Stimulated activated naive CD8-positive, alpha-beta T cell treated with anti-CD3 and anti-CD28 coated beads, Interleukin-15, amount 100 ng/mL, for 72 hours (primary cell): ENCODE data around the gene NR4A3.
"Not testable (repeated sequence)": the region's sequence is repeated elsewhere in the genome, so short reads cannot be mapped to it uniquely, and the experiment has no call there.

Source experiments
- ATAC-seq: fragments of 150-1000 bp; cut with Tn5 transposase; 2 replicates; pipeline ENCODE4 v1.10.0; 2021; ENCODE audit warnings: mild to moderate bottlenecking, moderate library complexity
- DNase-seq, 2 donors: peaks; one replicate each; pipeline ENCODE4 v3.0.0; 2021 to 2022
- H3K27ac Mint-ChIP-seq, 2 donors: one replicate each; pipeline ENCODE4 v1.8.0; 2022; ENCODE audit warnings: mild to moderate bottlenecking in 2 of 2, mixed read lengths in 2 of 2, moderate library complexity in 2 of 2
- H3K27me3 Mint-ChIP-seq: one replicate; pipeline ENCODE4 v1.8.0; 2022; ENCODE audit warnings: mixed read lengths
- H3K4me1 Mint-ChIP-seq: one replicate; pipeline ENCODE4 v1.8.0; 2022; ENCODE audit warnings: mild to moderate bottlenecking, mixed read lengths
- H3K4me3 Mint-ChIP-seq, 2 donors: one replicate each; pipeline ENCODE4 v1.8.0; 2022; ENCODE audit warnings: mild to moderate bottlenecking in 2 of 2, mixed read lengths in 2 of 2, moderate library complexity in 1 of 2
- H3K9me3 Mint-ChIP-seq, 2 donors: one replicate each; pipeline ENCODE4 v1.8.0; 2022; ENCODE audit warnings: mixed read lengths in 2 of 2

Gene NR4A3

GRCh38 chr9:99840072-99840471, 18.4 kb downstream of the NR4A3 start:
- Mint-ChIP-seq H3K4me3 (no peak overlapping the region), H3K4me1 (peaks cover 7% of the 10 kb centered on the region), H3K9me3 (no peaks in the 10 kb centered on the region), H3K27me3 (no peaks in the 10 kb centered on the region), H3K27ac (no peak overlapping the region)
- DNase-seq: no peak
- ATAC-seq: no peak

GRCh38 chr9:99845063-99845462, 23.4 kb downstream of the NR4A3 start:
- Mint-ChIP-seq H3K27me3 (no peaks in the 10 kb centered on the region), H3K4me1 (peaks cover 24% of the 10 kb centered on the region), H3K9me3 (no peaks in the 10 kb centered on the region), H3K4me3 (no peak overlapping the region), H3K27ac (no peak overlapping the region)
- DNase-seq: no peak
- no peak for ATAC-seq

- Mint-ChIP-seq H3K4me1 (peaks cover 52% of the 10 kb centered on the region), H3K9me3 (no peaks in the 10 kb centered on the region), H3K27me3 (no peaks in the 10 kb centered on the region), H3K27ac (no peak overlapping the region), H3K4me3 (no peak overlapping the region)
- no peak for DNase-seq
- no peak for ATAC-seq
Measured at GRCh38 chr9:99848447-99848846, 26.8 kb downstream of the NR4A3 start.

GRCh38 chr9:99850736-99851499, 29.2 kb downstream of the NR4A3 start:
- Mint-ChIP-seq H3K27me3 (no peaks in the 10 kb centered on the region), H3K4me3 (peak overlapping the region; percentile 32 to 55), H3K4me1 (peaks cover 52% of the 10 kb centered on the region), H3K9me3 (no peaks in the 10 kb centered on the region), H3K27ac (peak overlapping the region in 1 of 2 donors; percentile 85)
- ATAC-seq (peak; percentile 60), DNase-seq (no peak)

GRCh38 chr9:99851500-99851822, 29.8 kb downstream of the NR4A3 start:
- peak; percentile 34 to 60 for DNase-seq
- Mint-ChIP-seq H3K4me3 (peak overlapping the region; percentile 32 to 55), H3K9me3 (no peaks in the 10 kb centered on the region), H3K27me3 (no peaks in the 10 kb centered on the region), H3K27ac (peak overlapping the region in 1 of 2 donors; percentile 85), H3K4me1 (peaks cover 52% of the 10 kb centered on the region)
- peak; percentile 98 for ATAC-seq

- H3K4me3 Mint-ChIP-seq: no peak overlapping the region
- no peak for DNase-seq
- no peaks in the 10 kb centered on the region for H3K27me3 Mint-ChIP-seq
- peaks cover 52% of the 10 kb centered on the region for H3K4me1 Mint-ChIP-seq
- no peak overlapping the region for H3K27ac Mint-ChIP-seq
- no peak for ATAC-seq
- no peaks in the 10 kb centered on the region for H3K9me3 Mint-ChIP-seq
Measured at GRCh38 chr9:99852617-99853016, 30.9 kb downstream of the NR4A3 start.

- Mint-ChIP-seq H3K27me3 (no peaks in the 10 kb centered on the region), H3K9me3 (no peaks in the 10 kb centered on the region), H3K27ac (no peak overlapping the region), H3K4me1 (peaks cover 23% of the 10 kb centered on the region), H3K4me3 (no peak overlapping the region)
- no peak for ATAC-seq
- no peak for DNase-seq
Measured at GRCh38 chr9:99855467-99856176, 33.9 kb downstream of the NR4A3 start.

GRCh38 chr9:99857576-99857975, 35.9 kb downstream of the NR4A3 start:
- H3K9me3 Mint-ChIP-seq: not testable (repeated sequence)

GRCh38 chr9:99858087-99858486, 36.4 kb downstream of the NR4A3 start:
- H3K4me3 Mint-ChIP-seq: no peak overlapping the region
- H3K9me3 Mint-ChIP-seq: no peaks in the 10 kb centered on the region
- no peak for DNase-seq
- ATAC-seq: no peak
- no peaks in the 10 kb centered on the region for H3K27me3 Mint-ChIP-seq
- H3K4me1 Mint-ChIP-seq: no peaks in the 10 kb centered on the region
- H3K27ac Mint-ChIP-seq: no peak overlapping the region

More at GRCh38 chr9:99857576-99857975, 35.9 kb downstream of the NR4A3 start:
- H3K27me3 Mint-ChIP-seq, DNase-seq, H3K4me1 Mint-ChIP-seq, H3K27ac Mint-ChIP-seq, H3K4me3 Mint-ChIP-seq, ATAC-seq: not testable (repeated sequence)

- no peak for DNase-seq
- Mint-ChIP-seq H3K4me1 (no peaks in the 10 kb centered on the region), H3K4me3 (no peak overlapping the region), H3K27me3 (no peaks in the 10 kb centered on the region), H3K9me3 (no peaks in the 10 kb centered on the region), H3K27ac (no peak overlapping the region)
- no peak for ATAC-seq
Measured at GRCh38 chr9:99859243-99859980, 37.7 kb downstream of the NR4A3 start.

GRCh38 chr9:99860266-99860665, 38.6 kb downstream of the NR4A3 start:
- H3K27me3 Mint-ChIP-seq: no peaks in the 10 kb centered on the region
- no peak for ATAC-seq
- no peak for DNase-seq
- H3K4me1 Mint-ChIP-seq: no peaks in the 10 kb centered on the region
- H3K27ac Mint-ChIP-seq: no peak overlapping the region
- no peak overlapping the region for H3K4me3 Mint-ChIP-seq
- H3K9me3 Mint-ChIP-seq: no peaks in the 10 kb centered on the region

- no peak overlapping the region for H3K4me3 Mint-ChIP-seq
- DNase-seq (no peak), ATAC-seq (no peak)
- H3K4me1 Mint-ChIP-seq: peaks cover 16% of the 10 kb centered on the region
- H3K27me3 Mint-ChIP-seq: no peaks in the 10 kb centered on the region
- no peaks in the 10 kb centered on the region for H3K9me3 Mint-ChIP-seq
- no peak overlapping the region for H3K27ac Mint-ChIP-seq
Measured at GRCh38 chr9:99863955-99864354, 42.3 kb downstream of the NR4A3 start.

GRCh38 chr9:99866398-99866797, 44.7 kb downstream of the NR4A3 start:
- ATAC-seq (no peak), DNase-seq (no peak)
- no peaks in the 10 kb centered on the region for H3K9me3 Mint-ChIP-seq
- H3K4me3 Mint-ChIP-seq: no peak overlapping the region
- H3K27me3 Mint-ChIP-seq: no peaks in the 10 kb centered on the region
- no peak overlapping the region for H3K27ac Mint-ChIP-seq
- H3K4me1 Mint-ChIP-seq: peaks cover 21% of the 10 kb centered on the region

GRCh38 chr9:99867536-99867935, 45.9 kb downstream of the NR4A3 start:
- H3K9me3 Mint-ChIP-seq: no peaks in the 10 kb centered on the region
- H3K27ac Mint-ChIP-seq: peak overlapping the region in 1 of 2 donors; percentile 69
- ATAC-seq: peak; percentile 31
- H3K4me3 Mint-ChIP-seq: no peak overlapping the region
- no peak for DNase-seq
- peaks cover 21% of the 10 kb centered on the region for H3K4me1 Mint-ChIP-seq
- H3K27me3 Mint-ChIP-seq: no peaks in the 10 kb centered on the region

GRCh38 chr9:99867968-99868367, 46.3 kb downstream of the NR4A3 start:
- peak in 1 of 2 donors; percentile 27 for DNase-seq
- Mint-ChIP-seq H3K4me1 (peaks cover 21% of the 10 kb centered on the region), H3K9me3 (no peaks in the 10 kb centered on the region), H3K27me3 (no peaks in the 10 kb centered on the region), H3K4me3 (no peak overlapping the region), H3K27ac (peak overlapping the region in 1 of 2 donors; percentile 69)
- peak; percentile 87 for ATAC-seq

GRCh38 chr9:99868845-99869244, 47.2 kb downstream of the NR4A3 start:
- no peaks in the 10 kb centered on the region for H3K27me3 Mint-ChIP-seq
- no peak overlapping the region for H3K27ac Mint-ChIP-seq
- ATAC-seq: peak; percentile 81
- H3K4me3 Mint-ChIP-seq: no peak overlapping the region
- no peaks in the 10 kb centered on the region for H3K9me3 Mint-ChIP-seq
- peaks cover 25% of the 10 kb centered on the region for H3K4me1 Mint-ChIP-seq
- DNase-seq: peak in 1 of 2 donors; percentile 19
